A204.1 (cell line): ENCODE measurements around the gene ZNF43.
"Not testable (repeated sequence)": the region's sequence is repeated elsewhere in the genome, so short reads cannot be mapped to it uniquely, and the experiment has no call there.

Source experiments
- FAIRE-seq: peaks from 2 replicates; lab custom pipeline; 2012; peaks lifted over from hg19 to GRCh38; lab: Jason Lieb, UNC

ZNF43 gene

DNA sequence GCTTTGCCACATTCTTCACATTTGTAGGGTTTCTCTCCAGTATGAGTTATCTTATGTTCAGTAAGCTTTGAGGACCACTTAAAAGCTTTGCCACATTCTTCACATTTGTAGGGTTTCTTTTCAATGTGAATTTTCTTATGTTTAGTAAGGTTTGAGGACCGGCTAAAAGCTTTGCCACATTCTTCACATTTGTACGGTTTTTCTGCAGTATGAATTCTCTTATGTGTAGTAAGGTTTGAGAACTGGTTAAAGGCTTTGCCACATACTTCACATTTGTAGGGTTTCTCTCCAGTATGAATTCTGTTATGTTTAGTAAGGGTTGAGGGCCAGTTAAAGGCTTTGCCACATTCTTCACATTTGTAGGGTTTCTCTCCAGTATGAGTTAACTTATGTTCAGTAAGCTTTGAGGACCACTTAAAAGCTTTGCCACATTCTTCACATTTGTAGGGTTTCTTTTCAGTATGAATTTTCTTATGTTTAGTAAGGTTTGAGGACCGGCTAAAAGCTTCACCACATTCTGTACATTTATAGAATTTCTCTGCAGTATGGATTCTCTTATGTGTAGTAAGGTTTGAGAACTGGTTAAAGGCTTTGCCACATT lies 27.5 kb downstream of the ZNF43 start:
- FAIRE-seq, result not testable (repeated sequence)

DNA sequence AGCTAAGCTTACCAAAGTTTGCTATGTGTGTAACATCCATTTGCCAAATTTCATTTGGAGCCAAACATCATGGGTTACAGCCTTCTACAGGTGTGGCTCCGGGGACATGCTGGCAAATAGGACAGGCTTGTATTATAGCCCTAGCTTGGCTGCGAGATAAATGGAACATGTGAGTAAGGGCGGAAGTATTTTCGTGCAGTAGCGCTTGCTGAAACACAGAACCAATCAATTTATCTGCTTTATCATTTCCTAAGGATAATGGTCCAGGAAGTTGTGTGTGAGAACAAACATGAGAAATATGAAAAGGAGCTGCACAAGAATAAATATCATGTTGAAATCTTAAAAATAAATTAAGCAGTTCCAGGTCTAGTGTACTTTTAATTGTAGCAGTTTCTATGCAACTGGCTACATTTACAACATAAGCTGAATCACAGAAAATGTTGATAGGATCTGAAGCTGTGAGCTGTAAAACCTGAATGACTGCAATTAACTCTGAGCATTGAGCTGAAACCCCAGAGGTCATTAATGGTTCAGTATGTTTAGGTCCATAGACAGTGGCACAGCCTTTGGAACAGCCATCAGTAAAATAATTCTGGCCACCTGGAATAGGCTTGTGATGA lies 46.4 kb downstream of the ZNF43 start:
- no peak for FAIRE-seq

DNA sequence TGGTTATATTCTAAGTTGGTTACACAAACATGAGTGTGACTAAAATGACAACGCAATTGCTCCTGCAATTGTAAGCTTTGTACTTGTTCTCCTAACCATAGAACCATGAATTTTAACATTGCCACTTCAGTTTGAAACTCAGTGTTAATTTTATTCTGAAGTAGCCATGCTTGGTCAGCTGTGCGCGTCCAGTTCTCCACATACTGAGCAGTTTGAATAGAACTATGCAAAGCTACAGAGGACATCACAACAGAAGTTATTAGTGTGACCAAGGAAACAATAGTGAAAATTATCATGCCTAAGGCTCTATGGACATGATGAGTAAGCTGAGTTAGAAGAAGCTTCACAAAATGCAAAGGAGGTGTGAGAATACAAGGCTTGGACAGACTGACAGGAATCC lies 49.0 kb downstream of the ZNF43 start:
- no peak for FAIRE-seq

DNA sequence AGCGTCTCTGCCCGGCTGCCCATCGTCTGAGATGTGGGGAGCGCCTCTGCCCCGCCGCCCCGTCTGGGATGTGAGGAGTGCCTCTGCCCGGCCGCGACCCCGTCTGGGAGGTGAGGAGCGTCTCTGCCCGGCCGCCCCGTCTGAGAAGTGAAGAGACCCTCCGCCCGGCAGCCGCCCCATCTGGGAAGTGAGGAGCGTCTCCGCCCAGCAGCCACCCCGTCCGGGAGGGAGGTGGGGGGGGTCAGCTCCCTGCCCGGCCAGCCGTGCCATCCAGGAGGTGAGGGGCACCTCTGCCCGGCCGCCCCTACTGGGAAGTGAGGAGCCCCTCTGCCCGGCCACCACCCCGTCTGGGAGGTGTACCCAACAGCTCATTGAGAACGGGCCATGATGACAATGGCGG lies 60.2 kb downstream of the ZNF43 start:
- not testable (repeated sequence) for FAIRE-seq

DNA sequence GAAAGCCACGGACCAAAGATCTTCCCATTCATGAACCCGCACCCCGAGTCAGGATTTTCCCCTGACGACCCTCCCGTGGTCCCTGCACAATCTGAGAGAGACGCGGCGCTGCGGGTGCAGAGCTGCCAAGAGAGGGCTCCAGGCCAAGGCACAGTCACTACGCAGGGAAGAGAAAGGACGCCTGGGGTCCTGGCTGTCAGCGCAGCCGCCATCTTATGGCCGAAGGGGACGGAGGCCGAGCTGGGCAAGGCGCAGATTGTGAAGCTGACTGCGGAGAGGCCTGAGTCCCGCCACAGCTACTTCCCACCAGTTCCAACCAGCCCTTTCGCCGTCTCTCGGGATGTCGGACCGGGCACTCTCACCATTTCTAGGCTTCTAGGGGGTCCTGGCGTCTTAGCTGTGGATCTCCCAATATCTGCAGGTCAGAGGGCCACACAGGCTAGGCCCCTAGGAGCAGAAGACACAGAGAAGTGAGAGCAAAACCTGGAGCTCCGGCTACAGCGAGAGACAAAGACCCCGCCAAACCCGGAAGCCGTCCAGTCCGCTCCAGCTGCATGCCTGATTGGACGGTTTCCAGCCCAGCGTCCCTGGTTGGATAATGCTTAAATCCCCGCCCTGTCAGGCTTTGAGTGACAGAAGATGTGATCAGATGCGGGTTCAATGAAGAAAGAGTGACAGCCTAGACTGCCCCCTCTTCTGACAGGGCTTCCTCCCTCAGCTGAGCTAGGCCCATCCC lies 68.7 kb downstream of the ZNF43 start, which contains the start of gene ZNF100:
Gene ZNF100, minus strand, starts transcription at position 515 of the 736 bp plus-strand sequence. Its CDS starts 150 bp downstream, at position 365.
- no peak for FAIRE-seq

DNA sequence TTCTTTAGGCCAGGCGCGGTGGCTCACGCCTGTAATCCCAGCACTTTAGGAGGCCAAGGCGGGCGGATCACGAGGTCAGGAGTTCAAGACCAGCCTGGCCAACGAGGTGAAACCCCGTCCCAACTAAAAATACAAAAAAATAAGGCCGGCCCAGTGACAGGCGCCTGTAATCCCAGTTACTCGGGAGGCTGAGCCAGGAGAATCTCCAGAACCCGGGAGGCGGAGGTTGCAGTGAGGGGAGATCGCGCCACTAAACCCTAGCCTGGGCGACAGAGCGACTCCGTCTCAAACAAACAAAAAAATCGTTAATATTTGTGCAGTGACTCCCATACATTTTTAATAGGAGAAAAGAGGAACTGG lies 69.3 kb downstream of the ZNF43 start:
- FAIRE-seq, result not testable (repeated sequence)

DNA sequence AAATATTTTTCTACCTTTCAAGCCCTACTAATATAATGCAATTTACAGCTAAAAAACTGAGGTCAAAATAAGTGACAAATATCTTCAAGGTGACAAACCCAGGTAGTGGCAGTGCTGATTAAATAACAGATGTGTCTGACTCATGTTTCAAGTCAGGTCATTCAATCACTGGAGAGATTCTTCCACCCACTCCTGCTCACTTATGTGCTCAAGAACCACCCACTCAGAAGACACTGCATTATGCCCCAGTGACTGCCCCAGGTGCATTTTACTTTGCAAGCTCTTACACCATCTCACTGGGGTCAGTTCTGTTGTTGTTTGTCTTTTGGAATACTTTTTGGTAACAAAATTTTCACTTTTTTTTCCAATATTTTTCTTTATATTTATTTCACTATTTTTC lies 70.8 kb downstream of the ZNF43 start:
- FAIRE-seq, result no peak

DNA sequence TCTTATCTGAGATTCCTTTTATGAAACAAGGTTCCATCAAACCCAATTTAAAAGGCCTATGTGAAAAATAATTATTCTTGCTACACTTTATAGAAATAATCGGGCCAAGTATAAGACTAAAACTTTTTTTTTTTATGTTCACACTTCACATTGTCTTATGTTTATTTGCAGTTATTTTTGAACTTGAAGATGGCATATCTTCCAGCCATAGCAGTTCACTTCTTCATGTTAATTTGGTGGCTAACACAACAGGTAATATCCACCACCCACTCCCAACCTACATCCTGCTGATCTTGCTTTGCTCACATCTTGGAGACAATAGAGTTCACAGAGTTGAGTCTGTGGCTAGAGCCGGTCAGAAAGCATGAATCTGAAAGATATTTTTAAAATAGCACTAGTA lies 74.4 kb downstream of the ZNF43 start:
- not testable (repeated sequence) for FAIRE-seq

DNA sequence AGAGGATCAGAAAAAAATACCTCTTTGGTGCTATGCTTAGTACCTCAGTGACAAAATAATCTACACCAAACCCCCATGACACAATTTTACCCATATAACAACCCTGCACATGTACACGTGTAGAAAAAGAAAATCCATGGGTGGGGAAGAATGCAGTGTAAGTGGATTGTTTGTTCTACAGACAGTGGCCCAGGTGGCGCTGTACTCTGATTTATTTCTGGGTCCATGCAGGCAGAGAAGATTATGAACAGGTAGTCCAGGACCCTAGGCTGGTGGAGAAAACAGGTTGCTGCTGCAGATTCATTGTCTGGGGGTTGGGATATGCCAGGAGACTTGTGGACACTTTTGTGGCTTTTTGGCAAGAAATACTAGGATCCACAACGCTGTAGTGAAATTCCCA lies 77.7 kb downstream of the ZNF43 start:
- FAIRE-seq, result no peak

DNA sequence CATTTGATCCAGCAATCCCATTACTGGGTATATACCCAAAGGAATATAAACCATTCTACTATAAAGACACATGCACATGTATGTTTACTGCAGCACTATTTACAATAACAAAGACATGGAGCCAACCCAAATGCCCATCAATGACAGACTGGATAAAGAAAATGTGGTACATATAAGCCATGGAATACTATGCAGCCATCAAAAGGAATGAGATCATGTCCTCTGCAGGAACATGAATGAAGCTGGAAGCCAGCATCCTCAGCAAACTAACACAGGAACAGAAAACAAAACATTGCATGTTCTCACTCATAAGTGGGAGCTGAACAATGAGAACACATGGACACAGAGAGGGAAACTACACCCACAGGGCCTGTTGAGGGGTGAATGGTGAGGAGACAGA lies 80.4 kb downstream of the ZNF43 start:
- not testable (repeated sequence) for FAIRE-seq
